H1 (cell line): ENCODE results near the gene SMARCA2. TPM values are rescaled to one million over a fixed set of nuclear protein-coding genes. Genes with fewer than 3 reads are reported as not detected.
A peak's percentile ranks its signal among the peaks of the same experiment; 100 is the strongest.

Experiments used
- CTCF ChIA-PET: fragments of 300-600 bp; sonication (Branson Sonifier 250); formaldehyde crosslinking; loops from one replicate; lab custom pipeline; 2021; ENCODE audit not compliant: partially characterized antibody; lab: Charles Lee
- POLR2A ChIA-PET: fragments of 300-600 bp; sonication (Branson Sonifier 250); formaldehyde crosslinking; loops from one replicate; lab custom pipeline; 2021; ENCODE audit warnings: inconsistent platforms; ENCODE audit not compliant: partially characterized antibody; lab: Charles Lee
- DNase-seq, 2 experiments: peaks; one replicate each; pipeline versions ENCODE4 v3.0.0 to v3.0.0-alpha.2; 2010 to 2022; ENCODE audit warnings: low spot score in 2 of 2, low read depth in 1 of 2, mixed read lengths in 1 of 2
- FAIRE-seq: peaks from 2 replicates; lab custom pipeline; 2011; peaks lifted over from hg19 to GRCh38; lab: Jason Lieb, UNC
- H2AFZ ChIP-seq: 2 replicates; pipeline ENCODE4 v1.8.1; 2012; ENCODE audit warnings: low read length, inconsistent platforms
- H2AK5ac ChIP-seq: 2 replicates; pipeline ENCODE4 v1.6.1; 2013; ENCODE audit warnings: low read depth, low read length
- H2BK120ac ChIP-seq: replicated peaks from 2 replicates; pipeline ENCODE3; 2013; ENCODE audit warnings: low read depth, low read length, inconsistent platforms
- H2BK12ac ChIP-seq: 2 replicates; pipeline ENCODE4 v1.6.1; 2013; ENCODE audit warnings: low read depth, low read length
- H2BK15ac ChIP-seq: 2 replicates; pipeline ENCODE4 v1.6.1; 2013; ENCODE audit warnings: low read length
- H2BK20ac ChIP-seq: 2 replicates; pipeline ENCODE4 v1.6.1; 2013; ENCODE audit warnings: low read length
- H2BK5ac ChIP-seq: 2 replicates; pipeline ENCODE4 v1.6.1; 2013; ENCODE audit warnings: low read depth, low read length
- H3K14ac ChIP-seq: 2 replicates; pipeline ENCODE4 v1.6.1; 2013; ENCODE audit warnings: inconsistent platforms; ENCODE audit not compliant: insufficient read length
- H3K18ac ChIP-seq: 2 replicates; pipeline ENCODE4 v1.6.1; 2013; ENCODE audit warnings: low read length; ENCODE audit errors: extremely low read depth
- H3K23ac ChIP-seq: 2 replicates; pipeline ENCODE4 v1.6.1; 2013; ENCODE audit warnings: inconsistent platforms; ENCODE audit not compliant: insufficient read length
- H3K23me2 ChIP-seq: 2 replicates; pipeline ENCODE4 v1.6.1; 2013; ENCODE audit warnings: low read depth, low read length
- H3K27ac ChIP-seq: 2 replicates; pipeline ENCODE4 v1.6.1; 2011; ENCODE audit warnings: low read depth, low read length, inconsistent platforms
- H3K27me3 ChIP-seq, 4 experiments: replicated peaks in 1 of 4; 1 replicate in 1 of 4; 2 replicates in 3 of 4; pipeline versions ENCODE4 v1.6.1 to v1.8.1; 2011 to 2013; ENCODE audit warnings: low read length in 3 of 4, mild to moderate bottlenecking in 3 of 4, inconsistent platforms in 2 of 4, mixed read lengths in 2 of 4, moderate library complexity in 1 of 4; ENCODE audit not compliant: control insufficient read depth in 3 of 4, insufficient read depth in 3 of 4; ENCODE audit errors: extremely low read depth in 1 of 4
- H3K36me3 ChIP-seq, 4 experiments: 2 replicates each; pipeline versions ENCODE4 v1.6.1 to v1.8.1; 2011 to 2013; ENCODE audit warnings: mild to moderate bottlenecking in 4 of 4, low read length in 3 of 4, moderate library complexity in 2 of 4, control low read depth in 1 of 4, inconsistent platforms in 1 of 4; ENCODE audit not compliant: insufficient read depth in 4 of 4, control insufficient read depth in 2 of 4
- H3K4ac ChIP-seq: replicated peaks from 2 replicates; pipeline ENCODE3; 2013; ENCODE audit warnings: low read length, low read depth, mixed read lengths, inconsistent platforms; ENCODE audit not compliant: insufficient read length
- H3K4me1 ChIP-seq, 4 experiments: replicated peaks in 1 of 4; 1 replicate in 1 of 4; 2 replicates in 3 of 4; pipeline versions ENCODE4 v1.6.1 to v1.8.1; 2011 to 2013; ENCODE audit warnings: low read length in 3 of 4, inconsistent platforms in 2 of 4, mixed read lengths in 1 of 4; ENCODE audit not compliant: insufficient read depth in 4 of 4, control insufficient read depth in 3 of 4
- H3K4me2 ChIP-seq, 2 experiments: 2 replicates each; pipeline versions ENCODE4 v1.6.1 to v1.8.1; 2011 to 2013; ENCODE audit warnings: low read depth in 2 of 2, low read length in 2 of 2, control low read depth in 1 of 2, inconsistent platforms in 1 of 2, mild to moderate bottlenecking in 1 of 2; ENCODE audit not compliant: insufficient read depth in 1 of 2
- H3K4me3 ChIP-seq, 4 experiments: fragments of 200-600, 300-600 bp in 1 of 4; sonication (generic), shearing (Covaris generic), sonication (Bioruptor Twin) in 1 of 4; 2 replicates each; pipeline versions ENCODE4 v1.5.1 to v1.8.1; 2011 to 2016; ENCODE audit warnings: low read length in 4 of 4, low read depth in 3 of 4, control low read depth in 2 of 4, inconsistent platforms in 2 of 4, mild to moderate bottlenecking in 2 of 4, mixed read lengths in 1 of 4, moderate library complexity in 1 of 4; ENCODE audit not compliant: insufficient read depth in 2 of 4; ENCODE audit errors: extremely low read depth in 1 of 4
- H3K56ac ChIP-seq: replicated peaks from 2 replicates; pipeline ENCODE3; 2013; ENCODE audit warnings: low read depth, mild to moderate bottlenecking, mixed read lengths, low read length, inconsistent platforms; ENCODE audit not compliant: insufficient read length
- H3K79me1 ChIP-seq: 2 replicates; pipeline ENCODE4 v1.6.1; 2013; ENCODE audit warnings: low read depth, low read length, control low read depth
- H3K79me2 ChIP-seq, 2 experiments: 2 replicates each; pipeline versions ENCODE4 v1.6.1 to v1.8.1; 2012 to 2013; ENCODE audit warnings: low read length in 2 of 2, mild to moderate bottlenecking in 2 of 2, inconsistent platforms in 1 of 2; ENCODE audit not compliant: insufficient read depth in 2 of 2, control insufficient read depth in 1 of 2
- H3K9ac ChIP-seq, 4 experiments: replicated peaks in 1 of 4; 1 replicate in 1 of 4; 2 replicates in 3 of 4; pipeline versions ENCODE4 v1.6.1 to v1.8.1; 2011 to 2013; ENCODE audit warnings: low read depth in 3 of 4, low read length in 3 of 4, control low read depth in 2 of 4, mild to moderate bottlenecking in 2 of 4, moderate library complexity in 2 of 4, inconsistent platforms in 1 of 4; ENCODE audit errors: extremely low read depth in 1 of 4
- H3K9me3 ChIP-seq, 2 experiments: 2 replicates each; pipeline versions ENCODE4 v1.6.1 to v1.8.1; 2012 to 2013; ENCODE audit warnings: mild to moderate bottlenecking in 2 of 2, moderate library complexity in 2 of 2, control low read depth in 1 of 2, inconsistent platforms in 1 of 2, low read depth in 1 of 2, low read length in 1 of 2, mixed read lengths in 1 of 2; ENCODE audit not compliant: insufficient read depth in 2 of 2
- H4K20me1 ChIP-seq, 2 experiments: replicated peaks in 1 of 2; 2 replicates each; pipeline versions ENCODE3 to v1.8.1; 2011 to 2013; ENCODE audit warnings: inconsistent platforms in 2 of 2, low read length in 2 of 2, mild to moderate bottlenecking in 1 of 2; ENCODE audit not compliant: insufficient read depth in 2 of 2, control insufficient read depth in 1 of 2
- H4K5ac ChIP-seq: 2 replicates; pipeline ENCODE4 v1.6.1; 2013; ENCODE audit warnings: low read length, low read depth, mixed read lengths, inconsistent platforms; ENCODE audit not compliant: insufficient read length
- H4K8ac ChIP-seq: 2 replicates; pipeline ENCODE4 v1.8.0; 2013; ENCODE audit warnings: mild to moderate bottlenecking, moderate library complexity, low read length, inconsistent platforms; ENCODE audit not compliant: insufficient read depth; ENCODE audit errors: extremely low read depth
- H4K91ac ChIP-seq: replicated peaks from 2 replicates; pipeline ENCODE3; 2013; ENCODE audit warnings: low read length, mixed read lengths, inconsistent platforms; ENCODE audit not compliant: insufficient read length
- GABPA ChIP-seq: IDR thresholded peaks from 2 replicates; pipeline ENCODE4 v1.6.1; 2011; ENCODE audit warnings: mild to moderate bottlenecking, low read length, moderate library complexity, borderline replicate concordance; ENCODE audit not compliant: insufficient read depth
- JUN ChIP-seq: IDR thresholded peaks from 2 replicates; pipeline ENCODE4 v1.6.1; 2011; ENCODE audit warnings: low read depth, mild to moderate bottlenecking, improper control_type of control experiment, low read length
- NANOG ChIP-seq: IDR thresholded peaks from 2 replicates; pipeline ENCODE4 v1.6.1; 2011; ENCODE audit warnings: low read length, low read depth, mild to moderate bottlenecking, inconsistent platforms; ENCODE audit not compliant: insufficient read depth, poor library complexity, severe bottlenecking
- NRF1 ChIP-seq: IDR thresholded peaks from 2 replicates; pipeline ENCODE4 v1.6.1; 2011; ENCODE audit warnings: mild to moderate bottlenecking, low read depth, low read length, improper control_type of control experiment
- RAD21 ChIP-seq, 2 experiments: IDR thresholded peaks in 1 of 2; conservative IDR thresholded peaks in 1 of 2; 2 replicates each; pipeline ENCODE4 v1.6.1; 2011; ENCODE audit warnings: low read depth in 2 of 2, low read length in 2 of 2, improper control_type of control experiment in 1 of 2, inconsistent platforms in 1 of 2, mild to moderate bottlenecking in 1 of 2, moderate library complexity in 1 of 2
- RXRA ChIP-seq: IDR thresholded peaks from 2 replicates; pipeline ENCODE4 v1.6.1; 2011; ENCODE audit warnings: low read depth, mild to moderate bottlenecking, low read length, moderate library complexity; ENCODE audit not compliant: insufficient read depth
- SIN3A ChIP-seq, 2 experiments: IDR thresholded peaks in 1 of 2; conservative IDR thresholded peaks in 1 of 2; 2 replicates each; pipeline ENCODE4 v1.6.1; 2011 to 2012; ENCODE audit warnings: low read length in 2 of 2, improper control_type of control experiment in 1 of 2, low read depth in 1 of 2, mild to moderate bottlenecking in 1 of 2
- SP1 ChIP-seq: IDR thresholded peaks from 2 replicates; pipeline ENCODE4 v1.6.1; 2011; ENCODE audit warnings: low read depth, low read length
- SRF ChIP-seq: IDR thresholded peaks from 2 replicates; pipeline ENCODE4 v1.6.1; 2011; ENCODE audit warnings: mild to moderate bottlenecking, low read depth, low read length, moderate library complexity
- SUZ12 ChIP-seq: fragments of 200-600 bp; sonication (generic); IDR thresholded peaks from 2 replicates; pipeline ENCODE4 v1.6.1; 2012; ENCODE audit warnings: mild to moderate bottlenecking, inconsistent platforms, low read length, moderate library complexity, mixed read lengths
- TBP ChIP-seq: IDR thresholded peaks from 2 replicates; pipeline ENCODE4 v1.6.1; 2011; ENCODE audit warnings: low read depth, low read length, improper control_type of control experiment
- WGBS, 2 experiments: shearing (Covaris generic) in 1 of 2; methylation state at CpG; one replicate each; pipeline versions ENCODE4 v1.1.6 to v1.1.7; 2013 to 2015; ENCODE audit warnings: low lambda C conversion rate in 2 of 2, mixed read lengths in 2 of 2, inconsistent platforms in 1 of 2, low coverage in 1 of 2, missing lambda C conversion rate in 1 of 2; ENCODE audit not compliant: insufficient replicate concordance in 2 of 2, insufficient coverage in 1 of 2, insufficient read length in 1 of 2; ENCODE audit errors: extremely low coverage in 1 of 2, missing lambda C conversion rate in 1 of 2; 5-methylcytosine and 5-hydroxymethylcytosine counted together
- polyA plus RNA-seq, 7 experiments: library from polyadenylated mRNA; depleted of rRNA in 3 of 7; stranded (reverse) in 5 of 7; unstranded in 2 of 7; fragments of >200 nt in 5 of 7; fragments of 200-250 nt in 2 of 7; gene quantifications; 1 replicate in 5 of 7; 2 replicates in 1 of 7; 4 replicates in 1 of 7; pipeline versions ENCODE4 v1.2.1 to v1.2.3, GENCODE V29; 2011 to 2013; ENCODE audit warnings: missing spikeins in 2 of 7, mixed read lengths in 2 of 7
- total RNA-seq: library from RNA; stranded (reverse); fragmentation: NEBNext Ultra II Directional; extraction: Animal tissue kit (Norgen Biotek cat#: 25700); gene quantifications from 2 replicates; pipeline ENCODE4 v1.2.1, GENCODE V29; 2021
- TF ChIP-seq, protein P1 (sequence below): IDR thresholded peaks from 2 replicates; pipeline ENCODE4 v1.6.1; 2011; ENCODE audit warnings: low read length, improper control_type of control experiment

Gene SMARCA2
- total and polyA plus RNA-seq, 2 of the 8 experiments (the other 6 are each of a cell fraction or from before 2014, with no cell fraction given) = 6.3 to 21.7 TPM

GRCh38 chr9:2023042-2023441 lies 7.9 kb downstream of the SMARCA2 start:
- H3K18ac ChIP-seq = no peak overlapping the region
- H2AFZ ChIP-seq = no peak overlapping the region
- no peak overlapping the region for H4K5ac ChIP-seq
- H4K91ac ChIP-seq = no peak overlapping the region
- H3K4me2 ChIP-seq = no peak overlapping the region
- DNase-seq = no peak
- no peak overlapping the region for H2AK5ac ChIP-seq
- CTCF ChIA-PET = interaction anchor here (0.9 to 1.1 kb wide), 2 partner anchors 64 to 83 kb away, joined by 3 to 4 read pairs; no protein-coding TSS in a partner anchor
- no peak overlapping the region for H2BK15ac ChIP-seq
- H2BK5ac ChIP-seq = no peak overlapping the region
- peaks cover 3% of the 10 kb centered on the region for H3K23me2 ChIP-seq
- H3K4me1 ChIP-seq = peaks cover 4 to 18% (median 13%) of the 10 kb centered on the region in 4 experiments; a peak in 6 of 7 replicates
- H2BK20ac ChIP-seq = no peak overlapping the region
- H2BK12ac ChIP-seq = no peak overlapping the region; the same call in 1 of the 2 replicates
- no peaks in the 10 kb centered on the region for H3K36me3 ChIP-seq
- no peak overlapping the region for H3K4me3 ChIP-seq
- no peak overlapping the region for H3K14ac ChIP-seq
- no peaks in the 10 kb centered on the region for H3K79me2 ChIP-seq
- H4K20me1 ChIP-seq = peaks cover 0 to 2% of the 10 kb centered on the region in 2 experiments
- no peak overlapping the region for H2BK120ac ChIP-seq
- no peak overlapping the region for H3K4ac ChIP-seq
- no peaks in the 10 kb centered on the region for H3K9me3 ChIP-seq
- POLR2A ChIA-PET = interaction anchor here (0.6 kb wide), 1 partner anchor 16 kb away, joined by 3 read pairs; no protein-coding TSS in a partner anchor
- H3K9ac ChIP-seq = no peak overlapping the region
- WGBS, 2 experiments = 73% methylated on average over 3 of the region's 3 CpGs; no CpG with 5 or more reads in 1 of the 2 experiments
- no peak overlapping the region for H3K27ac ChIP-seq
- H3K27me3 ChIP-seq = peaks cover 0 to 14% (median 10%) of the 10 kb centered on the region in 4 experiments; a peak in 6 of 7 replicates
- H3K23ac ChIP-seq = no peak overlapping the region
- H3K56ac ChIP-seq = no peak overlapping the region
- H4K8ac ChIP-seq = no peak overlapping the region
- peak; percentile 60 for FAIRE-seq
- no peaks in the 10 kb centered on the region for H3K79me1 ChIP-seq
- TF ChIP-seq GABPA (no peak), JUN (no peak), SRF (no peak), RXRA (no peak), SUZ12 (no peak), TBP (no peak), SIN3A (conservative IDR thresholded peaks at IDR 0.05 in 1 of 2, IDR thresholded peaks at IDR 0.05 in 1 of 2; ENCODE audit: low read depth in 1 of 2, low read length in 2 of 2) (no peak), RAD21 (IDR thresholded peaks at IDR 0.05 in 1 of 2, conservative IDR thresholded peaks at IDR 0.05 in 1 of 2; ENCODE audit: low read depth in 2 of 2, low read length in 2 of 2) (no peak), SP1 (no peak), NRF1 (no peak), NANOG (no peak)
- TF ChIP-seq, protein P1, sequence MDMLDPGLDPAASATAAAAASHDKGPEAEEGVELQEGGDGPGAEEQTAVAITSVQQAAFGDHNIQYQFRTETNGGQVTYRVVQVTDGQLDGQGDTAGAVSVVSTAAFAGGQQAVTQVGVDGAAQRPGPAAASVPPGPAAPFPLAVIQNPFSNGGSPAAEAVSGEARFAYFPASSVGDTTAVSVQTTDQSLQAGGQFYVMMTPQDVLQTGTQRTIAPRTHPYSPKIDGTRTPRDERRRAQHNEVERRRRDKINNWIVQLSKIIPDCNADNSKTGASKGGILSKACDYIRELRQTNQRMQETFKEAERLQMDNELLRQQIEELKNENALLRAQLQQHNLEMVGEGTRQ = no peak
